Measurements from ENCODE around the gene GAS7.

DNA sequence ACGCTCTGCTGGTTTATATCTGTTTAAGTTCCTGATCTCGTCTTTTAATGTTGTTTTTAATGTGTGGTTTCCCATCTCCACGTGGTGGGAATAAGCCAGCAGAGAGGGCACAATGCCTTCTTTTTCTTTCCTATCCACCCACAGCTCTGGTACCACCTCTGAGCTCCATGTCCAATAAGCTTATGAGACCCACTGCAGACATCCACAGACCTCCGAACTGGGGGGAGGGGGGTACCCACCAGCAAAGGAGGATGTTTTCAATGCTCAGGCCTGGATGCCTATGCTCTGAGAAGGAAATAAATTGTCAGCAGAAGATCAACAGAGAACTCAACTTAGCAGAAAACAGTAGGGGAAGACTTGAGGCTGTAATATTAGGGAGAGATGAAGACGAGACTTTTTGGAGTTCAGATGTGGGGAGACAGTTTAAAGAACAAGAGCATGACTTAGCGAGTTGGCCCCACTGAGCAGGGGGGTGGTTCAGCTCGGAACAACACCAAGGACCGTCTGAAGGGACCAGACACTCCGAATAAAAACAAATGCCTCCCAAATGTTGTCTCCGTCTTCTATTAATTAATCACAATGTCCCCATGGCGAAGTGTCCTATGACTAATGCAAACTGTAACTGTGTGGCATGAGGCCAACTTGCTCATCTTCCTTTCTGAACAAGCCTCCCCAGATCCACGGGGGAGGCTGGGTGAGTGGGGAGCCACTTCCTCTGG, 62.7 kb downstream of the GAS7 start:
- TF ChIP-seq, protein P1, sequence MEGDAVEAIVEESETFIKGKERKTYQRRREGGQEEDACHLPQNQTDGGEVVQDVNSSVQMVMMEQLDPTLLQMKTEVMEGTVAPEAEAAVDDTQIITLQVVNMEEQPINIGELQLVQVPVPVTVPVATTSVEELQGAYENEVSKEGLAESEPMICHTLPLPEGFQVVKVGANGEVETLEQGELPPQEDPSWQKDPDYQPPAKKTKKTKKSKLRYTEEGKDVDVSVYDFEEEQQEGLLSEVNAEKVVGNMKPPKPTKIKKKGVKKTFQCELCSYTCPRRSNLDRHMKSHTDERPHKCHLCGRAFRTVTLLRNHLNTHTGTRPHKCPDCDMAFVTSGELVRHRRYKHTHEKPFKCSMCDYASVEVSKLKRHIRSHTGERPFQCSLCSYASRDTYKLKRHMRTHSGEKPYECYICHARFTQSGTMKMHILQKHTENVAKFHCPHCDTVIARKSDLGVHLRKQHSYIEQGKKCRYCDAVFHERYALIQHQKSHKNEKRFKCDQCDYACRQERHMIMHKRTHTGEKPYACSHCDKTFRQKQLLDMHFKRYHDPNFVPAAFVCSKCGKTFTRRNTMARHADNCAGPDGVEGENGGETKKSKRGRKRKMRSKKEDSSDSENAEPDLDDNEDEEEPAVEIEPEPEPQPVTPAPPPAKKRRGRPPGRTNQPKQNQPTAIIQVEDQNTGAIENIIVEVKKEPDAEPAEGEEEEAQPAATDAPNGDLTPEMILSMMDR (IDR thresholded peaks at IDR 0.05; ENCODE audit: poor library complexity): no peak
- no peak for TF ChIP-seq EZH2 (IDR thresholded peaks at IDR 0.05; ENCODE audit: borderline replicate concordance)
